ENCODE results near the gene LZTS3. TPM values are rescaled to one million over a fixed set of nuclear protein-coding genes. Genes with fewer than 3 reads are reported as not detected.

Gene LZTS3
- total and polyA plus RNA-seq, 4 donors: 3.3 to 9.9 (median 8.0) TPM

DNA sequence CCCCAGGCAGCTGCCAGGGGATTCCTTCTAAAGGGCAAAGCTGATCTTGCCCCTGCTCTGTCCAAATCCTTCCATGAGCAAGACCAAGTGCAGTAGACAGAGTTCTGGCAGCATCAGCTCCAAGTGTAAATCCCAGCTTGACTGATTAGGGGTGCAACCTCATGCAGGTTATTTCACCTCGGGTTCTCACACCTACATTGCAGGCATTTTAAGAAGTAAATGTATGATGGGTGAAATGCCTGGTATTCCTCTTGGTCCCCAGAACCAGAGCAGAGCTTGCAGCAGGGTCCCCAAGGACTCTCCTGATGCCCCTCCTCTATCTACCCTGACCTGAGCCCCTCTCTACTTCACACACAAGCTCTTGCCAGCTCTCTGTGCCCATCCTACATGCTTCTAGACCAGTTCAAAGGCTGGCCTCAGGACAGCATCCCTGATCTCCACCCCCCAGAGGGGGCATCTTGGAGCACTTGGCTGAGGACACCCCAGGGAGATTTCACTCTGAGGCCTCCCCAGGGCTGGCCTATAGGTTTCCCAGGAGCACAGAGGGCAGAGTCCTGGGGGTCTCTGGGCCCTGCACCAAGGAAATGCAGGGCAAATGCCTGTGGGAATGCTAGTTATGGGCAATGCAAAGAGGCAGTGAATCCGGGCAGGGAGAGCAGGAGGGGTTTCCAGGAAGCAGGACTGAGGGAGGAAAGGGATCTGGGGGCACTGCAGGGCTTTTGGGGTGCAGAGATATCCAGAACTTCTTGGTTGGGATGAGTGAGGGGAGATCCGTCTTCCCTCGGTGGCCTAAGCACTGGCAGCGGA lies 1.0 kb downstream of the LZTS3 start:
- ATAC-seq (ENCODE audit: low FRiP score) (no peak), DNase-seq (peak; percentile 33 to 42)
- H3K9me3 ChIP-seq (ENCODE audit: control insufficient read depth, low read length): no peaks in the 10 kb centered on the region
- WGBS, 2 donors: 30 to 36% methylated on average over 5 of the region's 5 CpGs
- peak overlapping the region in 1 of 2 donors; percentile 91 for H3K4me3 ChIP-seq (ENCODE audit: low read length in 2 of 2)
- no peaks in the 10 kb centered on the region for H3K4me1 ChIP-seq (ENCODE audit: control insufficient read depth in 1 of 2, insufficient read depth in 2 of 2, low read length in 2 of 2)
- no peaks in the 10 kb centered on the region for H3K27me3 ChIP-seq (ENCODE audit: control insufficient read depth in 1 of 2, insufficient read depth in 2 of 2, low read length in 1 of 2)
- no peaks in the 10 kb centered on the region for H3K36me3 ChIP-seq (ENCODE audit: control insufficient read depth in 1 of 2, insufficient read depth in 2 of 2, low read length in 1 of 2)
- intact Hi-C loops (cut with DNase I): no loop called here
- H3K27ac ChIP-seq (ENCODE audit: low read depth in 1 of 2, low read length in 2 of 2): no peak overlapping the region

DNA sequence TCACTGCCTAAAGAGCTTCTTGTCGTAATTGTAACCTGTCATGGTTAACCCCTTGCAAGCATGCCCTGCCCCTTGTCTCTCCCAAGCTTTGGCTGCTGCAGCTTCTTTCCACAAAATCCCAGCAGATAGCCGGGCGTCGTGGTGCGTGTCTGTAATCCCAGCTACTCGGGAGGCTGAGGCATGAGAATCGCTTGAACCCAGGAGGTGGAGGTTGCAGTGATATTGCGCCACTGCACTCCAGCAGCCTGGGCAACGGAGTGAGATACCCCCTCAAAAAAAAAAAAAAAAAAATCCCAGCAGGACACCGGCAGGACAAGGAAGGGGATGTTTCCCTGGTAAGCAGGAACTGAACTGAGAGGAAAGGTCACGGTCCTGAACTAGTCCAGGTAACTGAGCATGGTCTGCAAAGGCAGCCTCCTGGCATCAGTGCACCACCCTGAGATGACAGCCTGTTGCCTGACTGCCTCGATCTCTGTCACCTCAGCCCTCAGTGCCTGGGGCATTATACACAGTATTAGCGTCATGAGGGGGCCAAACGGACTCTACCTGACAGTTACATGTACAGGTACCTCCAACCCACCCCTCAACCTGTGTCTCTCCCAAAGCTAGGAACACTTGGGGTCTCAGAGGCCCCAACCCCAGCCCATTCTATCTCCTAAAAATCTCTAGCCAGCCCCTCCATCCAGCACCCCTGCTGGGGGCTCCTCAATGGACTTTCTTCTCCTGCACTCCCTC lies 1.8 kb downstream of the LZTS3 start:
- Histone ChIP-seq H3K9me3 (ENCODE audit: control insufficient read depth, low read length) (no peaks in the 10 kb centered on the region), H3K4me3 (ENCODE audit: low read length in 2 of 2) (no peak overlapping the region), H3K36me3 (ENCODE audit: control insufficient read depth in 1 of 2, insufficient read depth in 2 of 2, low read length in 1 of 2) (no peaks in the 10 kb centered on the region), H3K27ac (ENCODE audit: low read depth in 1 of 2, low read length in 2 of 2) (no peak overlapping the region), H3K27me3 (ENCODE audit: control insufficient read depth in 1 of 2, insufficient read depth in 2 of 2, low read length in 1 of 2) (no peaks in the 10 kb centered on the region), H3K4me1 (ENCODE audit: control insufficient read depth in 1 of 2, insufficient read depth in 2 of 2, low read length in 2 of 2) (no peaks in the 10 kb centered on the region)
- ATAC-seq (ENCODE audit: low FRiP score) (no peak), DNase-seq (peak; percentile 33 to 46)
- WGBS, 2 donors: 84 to 85% methylated on average over 14 of the region's 14 CpGs
- intact Hi-C loops (cut with DNase I): no loop called here

DNA sequence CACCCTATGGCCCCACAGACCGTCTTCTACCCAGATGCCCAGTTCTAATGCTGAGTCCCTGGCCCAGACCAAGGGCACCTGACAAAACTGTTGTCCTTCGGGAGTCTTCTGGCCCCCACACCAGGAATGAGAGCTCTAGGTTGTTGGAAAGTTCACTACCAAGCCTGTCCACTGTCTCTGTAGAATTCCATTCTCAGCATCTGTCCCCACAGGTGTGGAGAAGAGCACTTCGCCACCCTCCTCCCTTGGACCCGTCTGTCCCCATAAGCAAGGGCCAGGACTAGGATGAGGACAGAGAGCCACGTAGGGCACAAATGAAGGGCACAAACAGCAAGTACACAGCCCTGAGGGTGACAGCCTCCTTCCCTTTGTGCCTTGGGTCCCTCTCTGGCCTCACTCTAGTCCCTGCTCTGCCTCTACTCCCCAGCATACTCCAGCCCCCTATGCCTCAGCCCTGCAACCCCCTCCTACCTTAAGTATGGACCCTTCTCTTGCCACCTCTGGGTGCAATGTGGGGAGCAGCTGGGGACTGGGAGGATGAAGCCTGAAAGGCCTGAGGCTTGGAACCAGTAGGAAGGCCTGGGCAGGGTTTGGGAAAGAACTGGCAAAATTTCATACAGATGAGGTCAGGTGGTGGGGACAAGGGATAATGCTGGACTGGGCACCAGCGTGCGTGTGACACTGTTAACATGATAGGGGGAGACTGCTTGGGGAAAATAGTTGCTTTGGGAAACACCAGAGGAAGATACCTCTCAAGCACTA lies 4.3 kb downstream of the LZTS3 start:
- H3K36me3 ChIP-seq (ENCODE audit: control insufficient read depth in 1 of 2, insufficient read depth in 2 of 2, low read length in 1 of 2): no peaks in the 10 kb centered on the region
- H3K4me3 ChIP-seq (ENCODE audit: low read length in 2 of 2): no peak overlapping the region
- no peaks in the 10 kb centered on the region for H3K27me3 ChIP-seq (ENCODE audit: control insufficient read depth in 1 of 2, insufficient read depth in 2 of 2, low read length in 1 of 2)
- WGBS, 2 donors: 81% methylated on average over 7 of the region's 7 CpGs
- peak; percentile 18 to 25 for DNase-seq
- intact Hi-C loops (cut with DNase I): no loop called here
- no peaks in the 10 kb centered on the region for H3K9me3 ChIP-seq (ENCODE audit: control insufficient read depth, low read length)
- no peaks in the 10 kb centered on the region for H3K4me1 ChIP-seq (ENCODE audit: control insufficient read depth in 1 of 2, insufficient read depth in 2 of 2, low read length in 2 of 2)
- no peak for ATAC-seq (ENCODE audit: low FRiP score)
- H3K27ac ChIP-seq (ENCODE audit: low read depth in 1 of 2, low read length in 2 of 2): no peak overlapping the region

DNA sequence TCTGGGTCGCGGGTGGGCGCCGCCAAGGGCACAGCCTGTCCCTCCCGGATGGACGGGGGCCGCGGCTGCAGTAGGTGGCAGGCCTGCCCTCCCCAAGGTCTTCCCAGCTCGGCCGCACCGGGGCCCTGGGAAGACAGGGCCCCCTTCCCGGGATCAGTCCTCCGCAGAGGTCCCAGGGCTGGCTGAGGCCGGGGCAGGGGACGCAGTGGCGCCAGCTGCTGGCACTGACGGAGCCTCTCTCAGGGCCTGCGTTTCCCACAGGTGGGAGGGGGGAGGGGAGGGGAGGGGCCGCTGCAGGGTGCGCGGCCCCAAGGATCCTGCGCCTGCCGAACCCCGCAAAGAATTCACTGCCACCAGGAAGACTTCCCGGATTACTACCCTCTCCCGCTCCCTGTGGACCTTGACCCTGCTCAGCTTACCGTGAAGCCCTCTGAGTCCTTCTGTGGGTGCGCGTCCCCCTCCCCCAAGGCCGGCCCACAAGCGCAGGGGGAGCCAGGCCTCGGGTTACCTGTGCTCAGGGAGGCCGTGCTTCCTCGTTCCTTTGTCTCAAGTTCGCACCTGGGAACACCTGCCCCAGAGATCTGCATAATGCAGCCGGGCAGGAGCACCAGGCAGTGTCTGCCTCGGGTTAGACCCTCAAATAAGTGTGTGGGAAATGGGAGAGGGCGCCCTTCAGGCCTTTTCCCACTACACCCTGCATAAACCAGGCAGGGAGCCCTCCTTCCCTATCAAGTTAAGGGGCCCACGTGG lies 5.1 kb downstream of the LZTS3 start:
- DNase-seq (peak; percentile 40 to 68), ATAC-seq (ENCODE audit: low FRiP score) (no peak)
- Histone ChIP-seq H3K4me1 (ENCODE audit: control insufficient read depth in 1 of 2, insufficient read depth in 2 of 2, low read length in 2 of 2) (no peaks in the 10 kb centered on the region), H3K9me3 (ENCODE audit: control insufficient read depth, low read length) (no peaks in the 10 kb centered on the region), H3K36me3 (ENCODE audit: control insufficient read depth in 1 of 2, insufficient read depth in 2 of 2, low read length in 1 of 2) (no peaks in the 10 kb centered on the region), H3K27ac (ENCODE audit: low read depth in 1 of 2, low read length in 2 of 2) (no peak overlapping the region), H3K4me3 (ENCODE audit: low read length in 2 of 2) (no peak overlapping the region), H3K27me3 (ENCODE audit: control insufficient read depth in 1 of 2, insufficient read depth in 2 of 2, low read length in 1 of 2) (no peaks in the 10 kb centered on the region)
- intact Hi-C loops (cut with DNase I): no loop called here
- 47 to 48% methylated on average over 30 to 39 of the region's 39 CpGs for WGBS, 2 donors

DNA sequence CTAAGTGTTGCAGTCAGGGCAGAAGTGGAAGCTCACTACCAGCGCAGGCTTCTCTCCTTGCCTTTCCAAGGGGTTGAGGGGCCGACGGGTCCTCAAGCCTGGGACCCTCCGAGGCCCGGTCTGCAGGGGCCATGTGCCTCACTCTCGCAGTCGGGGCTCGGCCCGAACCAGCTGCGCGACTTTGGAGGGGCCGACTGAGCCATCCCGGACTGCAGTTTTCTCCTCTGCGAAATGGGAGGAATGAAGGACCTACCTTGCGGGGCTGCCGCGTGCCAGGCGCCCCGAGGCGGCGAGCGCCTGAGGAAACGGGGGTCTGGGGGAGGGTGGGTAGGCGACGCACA lies 5.6 kb downstream of the LZTS3 start:
- no peaks in the 10 kb centered on the region for H3K4me1 ChIP-seq (ENCODE audit: control insufficient read depth in 1 of 2, insufficient read depth in 2 of 2, low read length in 2 of 2)
- H3K9me3 ChIP-seq (ENCODE audit: control insufficient read depth, low read length): no peaks in the 10 kb centered on the region
- H3K36me3 ChIP-seq (ENCODE audit: control insufficient read depth in 1 of 2, insufficient read depth in 2 of 2, low read length in 1 of 2): no peaks in the 10 kb centered on the region
- intact Hi-C loops (cut with DNase I): no loop called here
- no peak overlapping the region for H3K27ac ChIP-seq (ENCODE audit: low read depth in 1 of 2, low read length in 2 of 2)
- DNase-seq: peak; percentile 19 to 70
- H3K4me3 ChIP-seq (ENCODE audit: low read length in 2 of 2): no peak overlapping the region
- ATAC-seq (ENCODE audit: low FRiP score): no peak
- no peaks in the 10 kb centered on the region for H3K27me3 ChIP-seq (ENCODE audit: control insufficient read depth in 1 of 2, insufficient read depth in 2 of 2, low read length in 1 of 2)
- WGBS, 2 donors: 64 to 67% methylated on average over 25 of the region's 25 CpGs

DNA sequence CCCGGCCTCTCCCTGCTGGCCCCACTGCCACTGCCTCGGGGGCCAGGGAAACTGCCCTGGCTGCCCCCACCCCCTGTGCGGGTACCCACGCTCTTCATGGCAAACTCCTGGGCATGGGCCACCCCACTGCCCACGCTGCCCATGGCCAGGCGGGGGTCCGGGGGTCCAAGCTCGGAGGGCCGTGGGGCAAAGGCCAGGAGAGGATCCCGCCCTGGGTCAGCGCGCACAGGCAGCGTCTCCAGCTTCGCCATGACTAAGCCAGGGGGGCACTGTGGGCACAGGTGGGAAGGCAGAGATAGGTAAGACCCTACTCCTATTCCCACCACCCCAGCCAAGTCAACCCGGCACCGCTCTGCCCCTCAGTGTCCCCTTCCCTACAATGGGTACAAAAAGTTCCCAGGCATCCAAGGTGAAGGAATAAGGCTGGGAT lies 6.4 kb downstream of the LZTS3 start:
- ATAC-seq (ENCODE audit: low FRiP score): no peak
- Histone ChIP-seq H3K27ac (ENCODE audit: low read depth in 1 of 2, low read length in 2 of 2) (no peak overlapping the region), H3K36me3 (ENCODE audit: control insufficient read depth in 1 of 2, insufficient read depth in 2 of 2, low read length in 1 of 2) (no peaks in the 10 kb centered on the region), H3K9me3 (ENCODE audit: control insufficient read depth, low read length) (no peaks in the 10 kb centered on the region), H3K4me3 (ENCODE audit: low read length in 2 of 2) (no peak overlapping the region), H3K4me1 (ENCODE audit: control insufficient read depth in 1 of 2, insufficient read depth in 2 of 2, low read length in 2 of 2) (no peaks in the 10 kb centered on the region), H3K27me3 (ENCODE audit: control insufficient read depth in 1 of 2, insufficient read depth in 2 of 2, low read length in 1 of 2) (no peaks in the 10 kb centered on the region)
- intact Hi-C loops (cut with DNase I): no loop called here
- WGBS, 2 donors: 96 to 97% methylated on average over 16 of the region's 16 CpGs
- peak in 1 of 2 donors; percentile 43 for DNase-seq

DNA sequence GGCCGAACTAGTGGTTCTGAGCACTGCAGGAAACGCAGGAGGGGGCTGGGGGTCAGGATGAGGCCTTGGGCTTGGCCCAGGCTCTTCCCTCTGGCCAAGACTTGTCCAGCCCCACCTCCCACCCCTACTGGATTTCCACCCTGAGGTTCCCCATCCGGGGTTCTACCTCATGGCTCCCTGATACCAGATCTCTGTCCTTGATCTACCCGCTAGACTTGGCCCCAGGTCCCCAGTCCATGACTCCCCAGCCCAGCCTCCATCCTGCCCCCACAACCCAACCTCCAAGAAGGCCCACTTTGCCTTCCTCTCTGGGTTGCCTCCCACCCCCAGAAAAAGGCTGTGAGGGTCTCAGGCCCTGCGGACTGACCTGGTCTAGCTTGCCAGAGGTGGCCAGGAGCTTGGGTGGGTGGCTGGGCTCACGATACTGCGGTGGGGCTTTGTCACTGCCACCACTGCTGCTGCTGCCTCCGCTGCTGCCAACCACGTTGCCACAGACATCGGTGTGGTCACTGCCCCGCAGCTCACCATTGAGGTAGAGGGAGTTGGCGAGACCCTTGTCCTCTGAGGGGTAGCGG lies 6.9 kb downstream of the LZTS3 start:
- WGBS, 2 donors: 94 to 96% methylated on average over 13 of the region's 13 CpGs
- intact Hi-C loops (cut with DNase I): no loop called here
- Histone ChIP-seq H3K4me1 (ENCODE audit: control insufficient read depth in 1 of 2, insufficient read depth in 2 of 2, low read length in 2 of 2) (no peaks in the 10 kb centered on the region), H3K9me3 (ENCODE audit: control insufficient read depth, low read length) (no peaks in the 10 kb centered on the region), H3K36me3 (ENCODE audit: control insufficient read depth in 1 of 2, insufficient read depth in 2 of 2, low read length in 1 of 2) (no peaks in the 10 kb centered on the region), H3K27me3 (ENCODE audit: control insufficient read depth in 1 of 2, insufficient read depth in 2 of 2, low read length in 1 of 2) (no peaks in the 10 kb centered on the region), H3K27ac (ENCODE audit: low read depth in 1 of 2, low read length in 2 of 2) (no peak overlapping the region), H3K4me3 (ENCODE audit: low read length in 2 of 2) (no peak overlapping the region)
- DNase-seq: peak; percentile 43 to 58
- no peak for ATAC-seq (ENCODE audit: low FRiP score)

Data from aorta (tissue), 5 donors.